ENCODE results near the gene PHOSPHO2. TPM values are rescaled to one million over a fixed set of nuclear protein-coding genes. Genes with fewer than 3 reads are reported as not detected.

PHOSPHO2 gene
- total RNA-seq, 2 experiments from 2014 or later, result 2.6 to 3.4 TPM

DNA sequence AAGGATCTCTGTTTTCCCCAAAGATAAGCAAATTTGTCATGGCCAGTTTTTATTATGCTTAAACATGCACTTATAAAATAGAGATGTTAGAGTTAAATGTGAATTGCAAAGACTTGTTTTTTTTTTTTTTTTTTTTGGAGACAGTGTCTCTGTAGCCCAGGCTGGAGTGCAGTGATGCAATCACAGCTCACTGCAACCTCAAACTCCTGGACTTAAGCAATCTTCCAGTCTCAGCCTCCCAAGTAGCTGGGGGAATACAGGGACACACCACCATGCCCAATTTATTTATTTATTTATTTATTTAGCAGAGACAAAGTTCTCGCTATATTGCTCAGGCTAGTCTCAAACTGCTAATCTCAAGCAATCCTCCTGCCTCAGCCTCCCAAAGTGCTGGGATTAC lies 15.1 kb downstream of the PHOSPHO2 start:
- no peak for DNase-seq
- Mint-ChIP-seq H3K9me3 (no peaks in the 10 kb centered on the region), H3K36me3 (no peaks in the 10 kb centered on the region), H3K27me3 (no peaks in the 10 kb centered on the region), H3K27ac (no peak overlapping the region), H3K4me3 (no peak overlapping the region), H3K4me1 (ENCODE audit: low read depth) (no peaks in the 10 kb centered on the region)
- ChIA-PET POLR2A (no interaction called here), CTCF (no interaction called here)
- intact Hi-C loops (cut with micrococcal nuclease), result no loop called here

DNA sequence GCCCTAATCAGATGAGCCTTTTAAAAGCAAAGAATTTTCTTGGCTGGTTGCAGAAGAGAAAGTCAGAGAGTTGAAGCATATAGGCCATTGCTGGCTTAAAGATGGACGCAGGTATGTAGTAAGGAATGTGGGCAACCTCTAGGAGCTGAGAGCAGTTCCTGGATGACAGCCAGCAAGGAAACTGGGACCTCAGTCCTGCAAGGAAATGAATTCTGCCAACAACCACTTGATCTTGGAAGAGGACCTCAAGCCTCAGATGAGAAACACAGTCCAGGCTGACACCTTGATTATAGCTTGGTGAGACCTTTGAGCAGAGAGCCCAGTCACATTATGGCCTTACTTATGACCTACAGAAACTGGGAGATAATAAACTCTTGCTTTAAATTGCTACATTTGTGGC lies 15.7 kb downstream of the PHOSPHO2 start:
- POLR2A ChIA-PET, result no interaction called here
- intact Hi-C loops (cut with micrococcal nuclease), result no loop called here
- H3K27ac Mint-ChIP-seq, result no peak overlapping the region
- CTCF ChIA-PET, result no interaction called here
- no peaks in the 10 kb centered on the region for H3K4me1 Mint-ChIP-seq (ENCODE audit: low read depth)
- H3K27me3 Mint-ChIP-seq, result no peaks in the 10 kb centered on the region
- no peak for DNase-seq
- no peaks in the 10 kb centered on the region for H3K9me3 Mint-ChIP-seq
- H3K4me3 Mint-ChIP-seq, result no peak overlapping the region
- H3K36me3 Mint-ChIP-seq, result no peaks in the 10 kb centered on the region

DNA sequence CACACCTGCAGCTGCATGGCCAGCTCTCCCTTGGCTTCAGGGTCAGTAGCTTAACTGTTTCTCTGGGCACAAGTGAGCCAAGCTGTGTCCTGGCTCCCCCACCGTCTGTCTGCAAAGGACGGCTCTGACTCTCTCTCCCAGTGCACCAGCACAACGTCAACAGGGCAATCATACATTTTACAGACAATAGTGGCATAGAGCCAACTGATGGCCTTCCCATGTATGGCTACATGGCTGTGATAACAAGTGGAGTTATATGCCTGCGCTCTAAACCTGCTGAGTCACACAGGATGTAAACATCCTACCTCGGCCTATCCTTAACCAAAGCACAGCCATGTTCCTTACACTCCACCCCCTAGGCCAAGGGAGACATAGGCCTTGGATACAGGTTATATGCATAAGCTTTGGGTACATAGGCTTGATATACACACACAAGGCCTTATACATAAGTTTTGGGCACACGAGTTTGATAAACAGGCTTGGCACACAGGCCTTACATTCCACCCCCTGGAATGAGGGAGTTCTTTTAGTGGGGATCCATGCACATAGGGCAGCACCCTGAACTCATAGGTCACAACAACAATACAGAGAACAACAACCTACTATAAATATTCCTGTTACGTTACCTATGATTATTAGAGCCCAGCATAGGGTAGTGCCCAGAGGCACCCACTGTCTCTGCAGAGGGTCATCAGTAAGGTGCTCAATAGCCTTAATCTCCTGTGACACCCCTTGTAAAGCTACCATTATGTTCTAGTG lies 17.7 kb downstream of the PHOSPHO2 start:
- CTCF ChIA-PET, result no interaction called here
- Mint-ChIP-seq H3K27me3 (no peaks in the 10 kb centered on the region), H3K4me3 (no peak overlapping the region), H3K36me3 (no peaks in the 10 kb centered on the region), H3K27ac (no peak overlapping the region), H3K9me3 (no peaks in the 10 kb centered on the region), H3K4me1 (ENCODE audit: low read depth) (no peaks in the 10 kb centered on the region)
- no peak for DNase-seq
- POLR2A ChIA-PET, result no interaction called here
- intact Hi-C loops (cut with micrococcal nuclease), result no loop called here

DNA sequence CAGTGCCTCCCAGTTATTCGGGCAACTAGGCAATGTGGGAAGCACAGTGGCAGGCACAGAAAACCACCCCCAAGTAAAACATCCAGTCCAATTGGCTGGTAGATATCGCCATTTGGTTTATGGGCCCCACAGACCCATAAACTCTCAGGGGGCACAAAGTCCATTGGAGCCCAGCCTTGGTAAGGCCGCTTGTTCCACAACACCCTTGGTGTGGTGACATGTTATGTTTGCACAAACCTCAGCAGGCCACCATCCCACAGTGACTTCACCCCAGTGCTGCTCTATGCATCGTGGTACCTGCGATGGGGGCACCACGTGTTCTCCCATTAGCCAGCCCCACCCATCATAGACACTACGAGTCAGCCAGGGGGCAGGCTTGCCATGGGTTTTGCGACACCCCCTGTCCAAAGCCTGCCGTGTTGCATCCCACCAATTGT lies 18.5 kb downstream of the PHOSPHO2 start:
- Mint-ChIP-seq H3K9me3 (no peaks in the 10 kb centered on the region), H3K36me3 (no peaks in the 10 kb centered on the region), H3K27ac (no peak overlapping the region), H3K27me3 (no peaks in the 10 kb centered on the region), H3K4me3 (no peak overlapping the region), H3K4me1 (ENCODE audit: low read depth) (no peaks in the 10 kb centered on the region)
- no peak for DNase-seq
- POLR2A ChIA-PET, result no interaction called here
- CTCF ChIA-PET, result no interaction called here
- intact Hi-C loops (cut with micrococcal nuclease), result no loop called here

DNA sequence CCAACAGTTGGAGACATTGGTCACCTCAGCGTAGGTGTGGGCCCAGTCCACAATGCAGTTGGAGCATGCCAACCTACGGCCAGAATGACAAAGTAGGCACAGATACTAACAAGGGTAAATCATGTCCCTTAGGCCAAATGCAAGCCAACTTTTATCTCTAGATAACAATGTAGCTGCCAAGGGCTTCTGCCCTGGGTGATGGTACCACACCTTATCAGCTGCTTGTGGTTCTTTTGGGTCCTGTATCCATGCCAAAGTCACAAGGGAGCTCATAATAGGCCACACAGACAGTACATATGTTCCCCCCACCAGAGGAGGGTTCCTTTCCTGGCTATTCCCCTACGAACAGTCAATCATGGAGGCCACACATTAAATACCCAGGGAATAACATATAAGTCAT lies 19.1 kb downstream of the PHOSPHO2 start:
- Mint-ChIP-seq H3K4me3 (no peak overlapping the region), H3K27me3 (no peaks in the 10 kb centered on the region), H3K36me3 (no peaks in the 10 kb centered on the region), H3K27ac (no peak overlapping the region), H3K4me1 (ENCODE audit: low read depth) (no peaks in the 10 kb centered on the region), H3K9me3 (no peaks in the 10 kb centered on the region)
- ChIA-PET CTCF (no interaction called here), POLR2A (no interaction called here)
- no peak for DNase-seq
- intact Hi-C loops (cut with micrococcal nuclease), result no loop called here

DNA sequence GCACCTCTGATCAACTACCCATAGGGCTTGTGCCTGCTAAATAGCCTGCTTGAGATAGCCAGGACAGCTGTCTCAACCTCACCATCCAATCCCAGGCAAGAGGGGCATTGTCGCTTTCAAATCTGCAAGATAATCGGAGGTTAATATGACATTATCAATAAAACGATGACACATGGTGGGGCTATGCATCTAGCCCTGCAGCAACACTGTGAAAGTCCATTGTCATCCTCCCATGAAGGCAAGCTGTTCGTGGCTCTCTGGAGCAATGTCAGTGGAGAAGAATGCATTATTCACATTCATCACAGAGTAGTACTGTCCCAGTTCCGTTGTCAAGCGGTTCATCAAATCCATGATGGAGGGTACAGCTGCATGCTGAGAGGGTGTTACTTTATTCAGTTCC lies 20.4 kb downstream of the PHOSPHO2 start:
- POLR2A ChIA-PET, result no interaction called here
- DNase-seq, result no peak
- H3K27ac Mint-ChIP-seq, result no peak overlapping the region
- CTCF ChIA-PET, result no interaction called here
- H3K4me1 Mint-ChIP-seq (ENCODE audit: low read depth), result no peaks in the 10 kb centered on the region
- H3K9me3 Mint-ChIP-seq, result no peaks in the 10 kb centered on the region
- intact Hi-C loops (cut with micrococcal nuclease), result no loop called here
- no peaks in the 10 kb centered on the region for H3K27me3 Mint-ChIP-seq
- H3K36me3 Mint-ChIP-seq, result no peaks in the 10 kb centered on the region
- no peak overlapping the region for H3K4me3 Mint-ChIP-seq

DNA sequence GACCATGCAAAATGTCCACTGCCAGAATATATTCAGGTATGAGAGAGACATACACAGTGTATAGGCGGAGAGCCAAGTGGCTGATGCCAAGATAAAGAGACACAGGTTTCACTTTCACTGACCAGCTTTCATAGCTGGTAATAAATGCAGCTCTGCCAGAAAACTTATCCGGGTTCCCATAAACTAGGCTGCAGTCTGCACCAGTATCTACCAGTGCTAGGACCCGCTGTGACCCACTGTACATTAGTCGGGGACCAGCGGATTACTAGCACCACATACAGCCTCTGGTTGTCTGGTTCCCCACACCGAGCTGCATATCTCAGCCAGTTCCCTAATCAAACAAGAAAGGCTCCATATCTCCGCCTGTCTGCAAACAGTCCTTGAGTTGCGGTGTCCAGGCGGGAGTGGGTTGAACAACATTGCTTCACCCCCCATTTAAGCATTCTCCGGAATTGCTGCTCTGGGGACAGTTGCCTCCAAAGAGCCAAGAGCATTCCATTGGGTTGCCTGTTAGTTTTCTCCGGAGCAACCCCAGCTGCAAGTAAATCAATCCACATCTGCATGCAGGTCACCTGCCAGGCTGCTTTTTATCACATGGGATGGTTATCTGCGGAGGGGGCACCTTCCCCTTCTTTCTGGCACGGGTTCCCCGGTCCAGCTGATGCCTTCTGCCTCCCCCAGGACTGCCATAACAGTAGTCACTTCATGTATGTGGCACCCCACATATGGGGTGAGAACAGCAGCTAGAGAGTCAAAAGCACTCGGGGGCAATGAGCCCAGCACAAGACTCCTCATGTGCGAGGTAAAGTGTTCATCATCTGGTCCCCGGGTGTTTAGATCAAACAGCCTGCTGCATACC lies 21.3 kb downstream of the PHOSPHO2 start:
- H3K9me3 Mint-ChIP-seq, result no peaks in the 10 kb centered on the region
- intact Hi-C loops (cut with micrococcal nuclease), result no loop called here

DNA sequence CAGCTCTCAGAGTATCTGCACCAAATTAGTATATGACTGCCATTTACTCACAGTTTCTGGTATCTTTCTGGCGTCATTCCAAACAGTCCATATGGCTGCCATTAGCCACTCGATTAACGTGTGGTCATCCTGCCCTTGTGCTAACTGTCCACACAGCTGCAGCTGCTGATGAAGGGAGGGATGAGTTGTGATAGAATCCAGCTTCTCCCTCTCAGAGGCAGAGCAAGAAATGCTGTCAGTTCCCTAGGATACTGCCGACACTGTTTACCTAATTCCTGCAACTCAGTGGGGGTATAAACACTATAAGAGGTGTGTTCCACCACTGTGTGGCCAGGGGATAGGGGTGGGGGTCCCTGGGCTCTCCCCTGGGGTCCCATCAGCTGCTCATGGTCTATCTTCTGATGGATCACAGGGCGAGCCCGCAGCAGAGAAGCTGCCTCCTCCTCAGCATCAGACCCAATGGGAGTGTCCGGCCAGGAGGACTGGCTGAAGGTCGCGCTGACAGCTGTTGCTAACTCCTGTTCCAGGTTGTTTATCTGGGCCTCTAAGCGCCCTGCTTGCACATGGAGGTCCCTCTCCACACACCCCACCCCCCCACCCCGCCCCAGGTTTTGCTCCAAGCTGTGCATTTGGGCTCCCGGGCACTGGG lies 22.1 kb downstream of the PHOSPHO2 start:
- intact Hi-C loops (cut with micrococcal nuclease), result no loop called here
- H3K27ac Mint-ChIP-seq, result no peak overlapping the region
- CTCF ChIA-PET, result no interaction called here

More for the DNA sequence above, 21.3 kb downstream of the PHOSPHO2 start:
- no peaks in the 10 kb centered on the region for H3K27me3 Mint-ChIP-seq
- no peak overlapping the region for H3K4me3 Mint-ChIP-seq
- no peak for DNase-seq
- no peaks in the 10 kb centered on the region for H3K4me1 Mint-ChIP-seq (ENCODE audit: low read depth)
- H3K27ac Mint-ChIP-seq, result no peak overlapping the region
- H3K36me3 Mint-ChIP-seq, result no peaks in the 10 kb centered on the region
- CTCF ChIA-PET, result no interaction called here
- POLR2A ChIA-PET, result no interaction called here

DNA sequence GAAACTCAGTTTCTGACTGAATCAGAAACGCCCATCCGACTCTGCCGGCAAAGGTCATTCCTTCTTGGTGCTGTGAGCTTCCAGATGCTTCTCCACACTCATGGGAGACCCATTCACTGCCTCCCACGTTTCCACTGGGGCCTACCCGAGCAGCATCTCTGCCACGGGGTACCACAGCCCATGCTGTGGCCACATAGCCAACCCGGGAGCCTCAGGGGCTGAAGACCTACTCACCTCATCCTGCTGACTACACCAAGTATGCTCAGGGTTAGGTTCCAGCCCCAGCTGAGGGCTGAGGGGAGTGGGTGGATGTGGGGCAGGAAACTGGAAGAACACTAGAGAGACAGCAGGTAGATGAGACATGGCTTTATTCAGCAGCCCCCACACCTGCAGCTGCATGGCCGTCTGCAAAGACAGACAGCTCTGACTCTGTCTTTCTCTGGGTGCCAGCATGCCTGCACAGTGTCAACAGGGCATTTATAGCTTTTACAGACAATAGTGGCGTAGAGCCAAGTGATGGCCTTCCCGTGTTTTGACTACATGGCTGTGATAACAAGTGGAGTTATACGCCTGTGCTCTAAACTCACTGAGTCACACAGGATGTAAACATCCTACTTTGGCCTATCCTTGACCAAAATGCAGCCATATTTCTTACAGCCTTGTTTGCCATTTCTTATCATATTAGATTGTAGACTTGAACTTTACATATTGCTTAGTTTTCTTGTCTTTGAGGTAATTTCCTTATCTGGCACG lies 22.8 kb downstream of the PHOSPHO2 start:
- CTCF ChIA-PET, result no interaction called here
- Mint-ChIP-seq H3K9me3 (no peaks in the 10 kb centered on the region), H3K27ac (no peak overlapping the region), H3K27me3 (no peaks in the 10 kb centered on the region), H3K4me1 (ENCODE audit: low read depth) (no peaks in the 10 kb centered on the region), H3K4me3 (no peak overlapping the region), H3K36me3 (no peaks in the 10 kb centered on the region)
- DNase-seq, result no peak
- POLR2A ChIA-PET, result no interaction called here
- intact Hi-C loops (cut with micrococcal nuclease), result no loop called here

More for the DNA sequence above, 22.1 kb downstream of the PHOSPHO2 start:
- Mint-ChIP-seq H3K4me1 (ENCODE audit: low read depth) (no peaks in the 10 kb centered on the region), H3K9me3 (no peaks in the 10 kb centered on the region), H3K27me3 (no peaks in the 10 kb centered on the region), H3K4me3 (no peak overlapping the region), H3K36me3 (no peaks in the 10 kb centered on the region)
- no peak for DNase-seq
- POLR2A ChIA-PET, result no interaction called here

DNA sequence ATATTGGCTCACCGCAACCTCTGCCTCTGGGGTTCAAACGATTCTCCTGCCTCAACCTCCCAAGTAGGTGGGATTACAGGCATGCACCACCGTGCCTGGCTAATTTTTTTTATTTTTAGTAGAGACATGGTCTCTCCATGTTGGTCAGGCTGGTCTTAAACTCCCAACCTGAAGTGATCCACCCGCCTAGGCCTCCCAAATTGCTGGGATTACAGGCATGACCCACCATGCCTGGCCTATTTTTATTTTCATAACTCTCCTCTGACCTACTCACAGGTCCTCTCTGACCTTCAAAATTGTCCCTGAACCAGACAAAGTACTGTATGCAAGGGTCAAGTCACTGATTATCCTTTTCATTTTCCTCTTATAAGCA lies 23.4 kb downstream of the PHOSPHO2 start:
- H3K4me1 Mint-ChIP-seq (ENCODE audit: low read depth), result no peaks in the 10 kb centered on the region
- no peak overlapping the region for H3K27ac Mint-ChIP-seq
- CTCF ChIA-PET, result no interaction called here
- intact Hi-C loops (cut with micrococcal nuclease), result no loop called here
- no peaks in the 10 kb centered on the region for H3K9me3 Mint-ChIP-seq
- H3K36me3 Mint-ChIP-seq, result no peaks in the 10 kb centered on the region
- H3K4me3 Mint-ChIP-seq, result no peak overlapping the region
- DNase-seq, result no peak
- no peaks in the 10 kb centered on the region for H3K27me3 Mint-ChIP-seq
- POLR2A ChIA-PET, result no interaction called here

DNA sequence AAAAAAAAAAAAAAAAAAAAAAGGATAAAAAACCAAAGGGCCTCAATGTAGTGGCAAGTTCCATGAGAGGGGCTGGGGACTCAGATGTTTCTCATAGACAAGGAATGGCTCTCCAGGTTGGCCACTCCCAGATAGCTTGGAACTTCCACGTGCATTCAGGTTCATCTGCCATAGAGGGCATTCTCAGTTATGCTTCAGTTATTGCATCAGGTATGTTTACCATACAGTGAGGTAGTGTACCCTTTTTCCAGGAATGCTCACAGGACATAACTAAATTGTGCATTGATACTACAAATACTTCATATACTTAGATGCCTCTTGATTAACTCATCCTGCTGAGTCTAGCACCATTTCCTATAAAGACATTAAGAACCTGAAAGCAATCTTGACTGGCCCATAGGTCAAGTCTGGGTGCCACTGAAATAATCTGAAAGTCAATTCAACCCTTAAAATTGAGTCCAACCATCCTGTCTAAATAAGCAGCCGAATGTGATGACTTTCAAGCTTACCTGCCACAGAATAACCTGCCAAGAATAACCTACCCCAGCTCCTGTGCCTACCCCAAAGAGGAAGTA lies 24.7 kb downstream of the PHOSPHO2 start:
- Mint-ChIP-seq H3K27me3 (no peaks in the 10 kb centered on the region), H3K9me3 (no peaks in the 10 kb centered on the region), H3K27ac (no peak overlapping the region), H3K4me3 (no peak overlapping the region), H3K36me3 (no peaks in the 10 kb centered on the region), H3K4me1 (ENCODE audit: low read depth) (no peaks in the 10 kb centered on the region)
- intact Hi-C loops (cut with micrococcal nuclease), result no loop called here
- CTCF ChIA-PET, result no interaction called here
- no peak for DNase-seq
- POLR2A ChIA-PET, result no interaction called here

DNA sequence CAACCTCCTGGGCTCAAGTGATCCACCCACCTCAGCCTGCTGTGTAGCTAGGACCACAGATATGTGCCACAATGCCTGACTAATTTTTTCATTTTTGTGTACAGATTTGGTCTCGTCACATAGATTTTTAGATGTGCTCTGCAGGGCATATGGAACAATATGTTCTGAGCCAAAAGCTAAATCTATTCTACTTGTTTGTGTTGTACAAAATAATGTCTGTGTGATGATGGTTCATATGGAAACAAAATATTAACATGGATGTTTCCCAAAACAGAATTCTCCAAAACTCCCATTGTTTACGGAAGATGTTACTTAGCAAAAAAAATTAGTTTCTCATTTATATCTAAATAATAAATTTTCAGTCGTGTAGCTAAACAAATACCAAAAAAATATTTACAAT lies 26.7 kb downstream of the PHOSPHO2 start:
- POLR2A ChIA-PET, result no interaction called here
- H3K4me1 Mint-ChIP-seq (ENCODE audit: low read depth), result no peaks in the 10 kb centered on the region
- intact Hi-C loops (cut with micrococcal nuclease), result no loop called here
- no peaks in the 10 kb centered on the region for H3K27me3 Mint-ChIP-seq
- no peak overlapping the region for H3K4me3 Mint-ChIP-seq
- CTCF ChIA-PET, result no interaction called here
- H3K9me3 Mint-ChIP-seq, result no peaks in the 10 kb centered on the region
- no peak for DNase-seq
- H3K36me3 Mint-ChIP-seq, result no peaks in the 10 kb centered on the region
- H3K27ac Mint-ChIP-seq, result no peak overlapping the region
